ENCODE data around the gene NRXN2. TPM values are rescaled to one million over a fixed set of nuclear protein-coding genes. Genes with fewer than 3 reads are reported as not detected.

The NRXN2 gene
- total RNA-seq, 3 donors from 2014 or later, result 3.9 to 42.0 (median 6.9) TPM

DNA sequence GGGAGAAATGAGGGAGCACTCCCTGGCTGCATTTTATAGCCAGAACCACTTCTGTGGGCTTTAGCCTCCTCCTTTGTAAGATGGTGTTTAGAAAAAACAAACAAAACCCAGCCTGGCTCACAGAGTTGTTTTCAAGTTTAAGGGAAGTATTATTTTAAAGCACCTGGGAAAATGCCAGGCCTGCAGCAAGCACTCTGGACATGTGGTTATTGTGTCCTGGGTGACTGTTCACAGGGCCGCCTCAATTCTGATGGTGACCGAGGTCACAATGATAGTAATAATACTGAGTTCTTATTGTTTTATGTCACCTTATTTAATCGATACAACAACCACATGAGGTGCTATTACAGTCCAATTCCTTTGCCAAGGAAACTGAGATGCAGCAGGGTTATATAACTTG, 152.7 kb downstream of the NRXN2 start:
- H3K9me3 ChIP-seq, result no peaks in the 10 kb centered on the region
- ATAC-seq (peak; percentile 20), DNase-seq (peak in 1 of 3 donors; percentile 51)
- H3K36me3 ChIP-seq (ENCODE audit: low read depth), result no peaks in the 10 kb centered on the region
- peaks cover 3% of the 10 kb centered on the region for H3K4me1 ChIP-seq (ENCODE audit: low read depth)
- H3K4me3 ChIP-seq, result no peak overlapping the region
- TF ChIP-seq, protein P1, sequence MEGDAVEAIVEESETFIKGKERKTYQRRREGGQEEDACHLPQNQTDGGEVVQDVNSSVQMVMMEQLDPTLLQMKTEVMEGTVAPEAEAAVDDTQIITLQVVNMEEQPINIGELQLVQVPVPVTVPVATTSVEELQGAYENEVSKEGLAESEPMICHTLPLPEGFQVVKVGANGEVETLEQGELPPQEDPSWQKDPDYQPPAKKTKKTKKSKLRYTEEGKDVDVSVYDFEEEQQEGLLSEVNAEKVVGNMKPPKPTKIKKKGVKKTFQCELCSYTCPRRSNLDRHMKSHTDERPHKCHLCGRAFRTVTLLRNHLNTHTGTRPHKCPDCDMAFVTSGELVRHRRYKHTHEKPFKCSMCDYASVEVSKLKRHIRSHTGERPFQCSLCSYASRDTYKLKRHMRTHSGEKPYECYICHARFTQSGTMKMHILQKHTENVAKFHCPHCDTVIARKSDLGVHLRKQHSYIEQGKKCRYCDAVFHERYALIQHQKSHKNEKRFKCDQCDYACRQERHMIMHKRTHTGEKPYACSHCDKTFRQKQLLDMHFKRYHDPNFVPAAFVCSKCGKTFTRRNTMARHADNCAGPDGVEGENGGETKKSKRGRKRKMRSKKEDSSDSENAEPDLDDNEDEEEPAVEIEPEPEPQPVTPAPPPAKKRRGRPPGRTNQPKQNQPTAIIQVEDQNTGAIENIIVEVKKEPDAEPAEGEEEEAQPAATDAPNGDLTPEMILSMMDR (IDR thresholded peaks at IDR 0.05), result no peak
- intact Hi-C loops (cut with DNase I, micrococcal nuclease), result no loop called here

DNA sequence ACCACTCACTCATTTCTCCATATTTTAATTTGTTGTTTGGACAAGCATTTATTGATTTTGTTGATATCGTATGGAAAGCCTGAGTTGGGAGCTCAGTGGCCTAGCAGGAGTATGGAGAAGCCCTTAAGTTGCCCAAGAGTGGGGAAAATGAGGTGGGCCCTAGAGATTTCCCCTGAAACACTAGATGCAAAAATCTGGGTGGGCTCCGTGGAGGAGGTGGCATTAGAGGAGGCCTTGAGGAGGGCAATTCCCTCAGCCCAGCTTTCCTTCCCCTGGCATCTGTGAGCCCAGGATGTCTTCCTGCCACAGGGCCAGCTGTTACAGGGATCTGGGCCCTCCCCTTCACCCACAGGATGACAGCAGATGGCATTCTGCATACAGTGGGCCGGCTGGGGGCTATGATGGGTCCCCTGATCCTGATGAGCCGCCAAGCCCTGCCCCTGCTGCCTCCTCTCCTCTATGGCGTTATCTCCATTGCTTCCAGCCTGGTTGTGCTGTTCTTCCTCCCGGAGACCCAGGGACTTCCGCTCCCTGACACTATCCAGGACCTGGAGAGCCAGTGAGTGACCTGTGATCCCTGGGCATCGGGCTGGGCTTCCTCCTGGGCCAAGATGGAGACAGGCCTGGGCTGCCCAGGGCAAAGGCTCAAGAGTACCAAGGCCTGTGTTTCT, 153.6 kb downstream of the NRXN2 start:
- DNase-seq, result no peak
- H3K4me1 ChIP-seq (ENCODE audit: low read depth), result peaks cover 3% of the 10 kb centered on the region
- TF ChIP-seq, protein P1 (IDR thresholded peaks at IDR 0.05), result no peak
- H3K9me3 ChIP-seq, result no peaks in the 10 kb centered on the region
- no peak for ATAC-seq
- H3K4me3 ChIP-seq, result no peak overlapping the region
- intact Hi-C loops (cut with DNase I, micrococcal nuclease), result no loop called here
- no peaks in the 10 kb centered on the region for H3K36me3 ChIP-seq (ENCODE audit: low read depth)

DNA sequence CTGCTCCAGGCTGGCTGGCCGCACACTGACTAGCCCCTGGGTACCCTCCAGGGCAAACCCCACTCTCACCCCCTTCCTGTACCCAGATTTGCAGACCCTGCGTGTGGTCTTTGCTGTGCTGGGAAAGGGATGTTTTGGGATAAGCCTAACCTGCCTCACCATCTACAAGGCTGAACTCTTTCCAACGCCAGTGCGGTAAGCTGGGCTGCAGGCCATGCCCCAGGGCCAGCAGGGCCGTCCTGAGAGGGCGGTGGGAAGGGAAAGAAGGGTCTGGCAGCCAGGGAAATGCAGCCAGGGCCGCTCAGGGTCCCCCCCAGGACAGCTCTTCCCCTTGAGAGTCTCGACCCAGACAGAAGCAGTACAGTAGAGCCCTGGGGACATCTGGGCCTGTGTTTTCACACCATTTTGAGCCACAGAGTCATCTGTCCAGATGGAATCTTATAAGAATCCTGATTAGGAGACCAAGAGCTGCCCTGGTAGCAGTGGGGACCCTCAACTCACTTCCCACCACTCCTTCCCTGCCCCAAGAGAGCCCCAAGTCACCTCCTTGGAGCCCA, 154.3 kb downstream of the NRXN2 start:
- intact Hi-C loops (cut with DNase I, micrococcal nuclease), result no loop called here

DNA sequence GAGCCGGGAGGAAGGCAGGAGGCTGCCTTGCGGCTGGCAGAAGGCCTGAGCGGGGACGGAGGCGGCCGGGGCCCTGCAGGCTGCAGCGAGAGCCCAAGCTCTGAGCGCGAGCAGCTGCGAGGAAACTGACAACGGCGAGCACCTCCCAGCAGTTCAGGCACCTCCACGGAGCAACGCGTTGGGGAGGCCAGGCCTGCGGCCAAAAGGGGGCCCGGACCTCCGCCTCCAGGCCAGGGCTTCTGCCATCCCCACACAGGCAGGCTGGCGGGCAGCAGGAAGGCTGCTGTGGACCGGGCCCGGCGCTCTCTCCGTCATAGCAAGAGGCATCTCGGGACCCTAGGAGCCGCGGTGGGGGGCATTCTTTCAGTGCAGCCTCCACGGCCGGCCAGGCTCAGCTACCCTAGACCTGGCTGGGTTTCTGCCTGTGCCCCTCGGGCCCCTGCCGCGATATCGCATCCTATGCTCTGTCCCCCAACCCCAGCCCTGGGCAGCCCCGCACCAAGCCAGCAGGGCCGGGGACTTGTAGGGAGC, 154.9 kb downstream of the NRXN2 start:
- no peak for ATAC-seq
- DNase-seq, result no peak
- TF ChIP-seq, protein P1 (IDR thresholded peaks at IDR 0.05), result no peak
- intact Hi-C loops (cut with DNase I, micrococcal nuclease), result no loop called here
- Histone ChIP-seq H3K9me3 (no peaks in the 10 kb centered on the region), H3K36me3 (ENCODE audit: low read depth) (no peaks in the 10 kb centered on the region), H3K4me3 (no peak overlapping the region), H3K4me1 (ENCODE audit: low read depth) (peaks cover 3% of the 10 kb centered on the region)

More for the DNA sequence above, 154.3 kb downstream of the NRXN2 start:
- no peaks in the 10 kb centered on the region for H3K9me3 ChIP-seq
- H3K36me3 ChIP-seq (ENCODE audit: low read depth), result no peaks in the 10 kb centered on the region
- no peak overlapping the region for H3K4me3 ChIP-seq
- ATAC-seq (no peak), DNase-seq (no peak)
- TF ChIP-seq, protein P1 (IDR thresholded peaks at IDR 0.05), result no peak
- peaks cover 3% of the 10 kb centered on the region for H3K4me1 ChIP-seq (ENCODE audit: low read depth)

DNA sequence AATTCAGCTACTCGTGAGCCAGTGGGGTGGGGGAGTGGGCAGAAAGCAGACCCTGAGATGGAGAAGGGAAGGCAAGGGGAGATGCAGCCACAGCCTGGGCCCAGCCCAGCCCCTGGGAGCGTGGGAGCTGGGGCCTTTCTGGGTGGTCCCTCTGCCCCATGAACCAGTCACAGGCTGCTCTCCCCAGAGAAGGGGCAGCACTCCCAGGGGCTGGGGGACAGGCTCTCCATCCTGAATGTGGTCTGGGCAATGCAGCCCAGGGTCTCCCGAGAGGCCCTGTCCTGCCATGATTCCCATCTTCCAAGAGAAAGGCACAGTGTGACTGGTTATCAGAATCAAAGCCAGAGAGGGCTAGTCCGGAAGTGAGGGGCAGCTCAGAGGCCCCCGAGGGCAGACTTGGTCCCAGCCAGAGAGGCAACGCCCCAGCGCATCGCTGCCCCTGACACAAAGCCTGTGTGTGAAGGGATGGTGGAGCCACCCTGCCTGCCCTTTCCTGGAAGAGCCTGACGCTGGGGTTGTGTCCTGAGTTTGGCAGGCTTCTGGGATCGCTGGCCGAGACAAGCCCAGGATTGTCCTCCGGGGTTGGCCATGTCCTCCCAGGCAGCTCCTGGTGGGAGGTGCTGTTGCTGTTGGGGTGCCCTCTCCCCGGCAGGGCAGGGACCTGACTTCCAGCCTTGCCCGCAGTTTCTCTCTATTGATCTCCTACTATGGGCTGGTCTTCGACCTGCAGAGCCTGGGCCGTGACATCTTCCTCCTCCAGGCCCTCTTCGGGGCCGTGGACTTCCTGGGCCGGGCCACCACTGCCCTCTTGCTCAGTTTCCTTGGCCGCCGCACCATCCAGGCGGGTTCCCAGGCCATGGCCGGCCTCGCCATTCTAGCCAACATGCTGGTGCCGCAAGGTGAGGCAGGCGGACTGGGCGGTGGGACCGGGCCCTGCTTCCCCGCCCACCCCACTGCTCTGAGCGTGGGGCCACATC, 155.8 kb downstream of the NRXN2 start:
- H3K9me3 ChIP-seq, result no peaks in the 10 kb centered on the region
- peaks cover 3% of the 10 kb centered on the region for H3K4me1 ChIP-seq (ENCODE audit: low read depth)
- intact Hi-C loops (cut with DNase I, micrococcal nuclease), result no loop called here
- no peaks in the 10 kb centered on the region for H3K36me3 ChIP-seq (ENCODE audit: low read depth)
- DNase-seq (no peak), ATAC-seq (no peak)
- TF ChIP-seq, protein P1 (IDR thresholded peaks at IDR 0.05), result no peak
- no peak overlapping the region for H3K4me3 ChIP-seq
